HepG2 (cell line): ENCODE data around the gene OST4. TPM values are rescaled to one million over a fixed set of nuclear protein-coding genes. Genes with fewer than 3 reads are reported as not detected.

ENCODE experiments used
- ASH2L ChIP-seq: fragments of 300-600, 200-600 bp; sonication (generic); IDR thresholded peaks from 2 replicates; pipeline ENCODE4 v1.7.0; 2017; ENCODE audit warnings: low read depth, mild to moderate bottlenecking, moderate library complexity, mixed read lengths, low read length; ENCODE audit not compliant: insufficient read length
- BRF2 ChIP-seq: sonication (generic); formaldehyde crosslinking; IDR thresholded peaks from 2 replicates; pipeline ENCODE4 v1.8.1; 2022; ENCODE audit warnings: mild to moderate bottlenecking, missing genetic modification reagents
- GABPB1 ChIP-seq: IDR thresholded peaks from 2 replicates; pipeline ENCODE4 v1.6.1; 2016; ENCODE audit warnings: mild to moderate bottlenecking, missing genetic modification reagents, moderate library complexity, missing compliant biosample characterization
- HNRNPUL1 ChIP-seq: fragments of 200-400 bp; formaldehyde crosslinking; IDR thresholded peaks from 2 replicates; pipeline ENCODE4 v1.6.1; 2017; ENCODE audit warnings: low read depth, mild to moderate bottlenecking, low read length, moderate library complexity
- ISL2 ChIP-seq: sonication (generic); formaldehyde crosslinking; IDR thresholded peaks from 2 replicates; pipeline ENCODE4 v1.5.0; 2020; ENCODE audit warnings: missing genetic modification reagents
- JUND ChIP-seq: sonication (generic); formaldehyde crosslinking; IDR thresholded peaks from 2 replicates; pipeline ENCODE4 v1.8.0; 2022; ENCODE audit warnings: mild to moderate bottlenecking, missing genetic modification reagents
- MIER3 ChIP-seq: IDR thresholded peaks from 2 replicates; pipeline ENCODE4 v1.6.1; 2016; ENCODE audit warnings: missing compliant biosample characterization, borderline replicate concordance
- MLX ChIP-seq: IDR thresholded peaks from 2 replicates; pipeline ENCODE4 v1.6.1; 2016
- PAXIP1 ChIP-seq: sonication (generic); formaldehyde crosslinking; conservative IDR thresholded peaks from 2 replicates; pipeline ENCODE4 v1.4.0; 2020; ENCODE audit warnings: mild to moderate bottlenecking, missing genetic modification reagents, moderate library complexity
- PHF21A ChIP-seq: sonication (generic); formaldehyde crosslinking; IDR thresholded peaks from 2 replicates; pipeline ENCODE4 v1.5.0; 2020; ENCODE audit warnings: mild to moderate bottlenecking, missing genetic modification reagents
- PHF8 ChIP-seq: sonication (generic); formaldehyde crosslinking; IDR thresholded peaks from 2 replicates; pipeline ENCODE4 v1.5.0; 2020; ENCODE audit warnings: missing genetic modification reagents
- SRSF1 ChIP-seq: fragments of 200-400 bp; formaldehyde crosslinking; optimal IDR thresholded peaks from 2 replicates; pipeline ENCODE3; 2017; ENCODE audit warnings: mild to moderate bottlenecking, low read depth, low read length, moderate library complexity
- SRSF9 ChIP-seq: fragments of 200-400 bp; formaldehyde crosslinking; IDR thresholded peaks from 2 replicates; pipeline ENCODE4 v1.6.1; 2018; ENCODE audit warnings: borderline replicate concordance, mild to moderate bottlenecking, low read depth, low read length; ENCODE audit not compliant: insufficient read depth, poor library complexity, severe bottlenecking
- TOE1 ChIP-seq: sonication (generic); formaldehyde crosslinking; IDR thresholded peaks from 2 replicates; pipeline ENCODE4 v1.4.0; 2020; ENCODE audit warnings: mild to moderate bottlenecking, missing genetic modification reagents
- UBTF ChIP-seq: sonication (generic); formaldehyde crosslinking; IDR thresholded peaks from 2 replicates; pipeline ENCODE4 v1.4.0; 2020; ENCODE audit warnings: mild to moderate bottlenecking, missing genetic modification reagents
- ZNF556 ChIP-seq: sonication (generic); formaldehyde crosslinking; IDR thresholded peaks from 2 replicates; pipeline ENCODE4 v1.4.0; 2020; ENCODE audit warnings: mild to moderate bottlenecking, missing genetic modification reagents, borderline replicate concordance
- ZNF781 ChIP-seq: sonication (generic); formaldehyde crosslinking; IDR thresholded peaks from 2 replicates; pipeline ENCODE4 v1.5.1; 2020; ENCODE audit warnings: borderline replicate concordance, mild to moderate bottlenecking, missing genetic modification reagents; ENCODE audit errors: not compliant biosample characterization
- ZNF790 ChIP-seq: sonication (generic); formaldehyde crosslinking; IDR thresholded peaks from 2 replicates; pipeline ENCODE4 v1.8.0; 2022; ENCODE audit warnings: missing genetic modification reagents, mild to moderate bottlenecking, borderline replicate concordance
- polyA plus RNA-seq, 8 experiments: library from polyadenylated mRNA; depleted of rRNA in 3 of 8; stranded (reverse) in 7 of 8; unstranded in 1 of 8; fragments of >200 nt; fragmentation: Illumina TruSeq in 4 of 8; extraction: Trizol in 4 of 8; gene quantifications; 2 replicates each; pipeline versions ENCODE4 v1.2.1 to v1.2.3, GENCODE V29; 2011 to 2016; ENCODE audit warnings: low read depth in 4 of 8, missing spikeins in 1 of 8, mixed read lengths in 1 of 8; ENCODE audit not compliant: insufficient read depth in 1 of 8
- total RNA-seq, 5 experiments: library from RNA; depleted of rRNA; stranded (reverse); fragments of >200 nt; fragmentation: Illumina TruSeq; extraction: Trizol; gene quantifications; 2 replicates each; pipeline ENCODE4 v1.2.3, GENCODE V29; 2016; ENCODE audit warnings: low read depth in 1 of 5

The OST4 gene
- total and polyA plus RNA-seq, 2 of the 13 experiments (the other 11 are each of a cell fraction or from before 2014, with no cell fraction given), result 498 to 584 TPM

- 0 out of 2 replicates have a peak, but pooled peaks have one; percentile 27 for TF ChIP-seq ZNF790 (CRISPR knock-in tag)
- peak; percentile 40; the same call in 1 of the 2 replicates for TF ChIP-seq GABPB1 (CRISPR knock-in tag)
- peak; percentile 82 for TF ChIP-seq PHF21A (CRISPR knock-in tag)
- TF ChIP-seq UBTF (CRISPR knock-in tag), result peak; percentile 74
- peak; percentile 12 for TF ChIP-seq SRSF1
- peak; percentile 55 for TF ChIP-seq PHF8 (CRISPR knock-in tag)
- 0 out of 2 replicates have a peak, but pooled peaks have one; percentile 15 for TF ChIP-seq ZNF556 (CRISPR knock-in tag)
- TF ChIP-seq BRF2 (CRISPR knock-in tag), result peak; percentile 26; the same call in 1 of the 2 replicates
- peak; percentile 86 for TF ChIP-seq ISL2 (CRISPR knock-in tag)
- TF ChIP-seq MLX, result peak; percentile 95
- TF ChIP-seq PAXIP1 (CRISPR knock-in tag), result peak; percentile 98
- TF ChIP-seq JUND (CRISPR knock-in tag), result no peak
- TF ChIP-seq MIER3 (CRISPR knock-in tag), result peak; percentile 29; the same call in 1 of the 2 replicates
- TF ChIP-seq TOE1 (CRISPR knock-in tag), result peak; percentile 75; the same call in 1 of the 2 replicates
- peak; percentile 31 for TF ChIP-seq ZNF781
- peak; percentile 55 for TF ChIP-seq ASH2L
- TF ChIP-seq HNRNPUL1, result peak; percentile 98
- no peak for TF ChIP-seq SRSF9
Observed at GRCh38 chr2:27093430-27094352, 22.2 kb upstream of the OST4 start (continued).
